NCI-H1417 treated with DMSO at 0.1 percent for 48 hours (cell line): ENCODE results near the gene PDGFB.

Experiments used
- DNase-seq: peaks from one replicate; lab custom pipeline; 2025; lab: John Stamatoyannopoulos, UW

The PDGFB gene

GRCh38 chr22:39254122-39254521, 9.3 kb upstream of the PDGFB start:
- DNase-seq = no peak

- no peak for DNase-seq
Observed at GRCh38 chr22:39253435-39254070, 8.8 kb upstream of the PDGFB start.

- no peak for DNase-seq
Observed at GRCh38 chr22:39252461-39253434, 8.0 kb upstream of the PDGFB start.

GRCh38 chr22:39251762-39252460, 7.1 kb upstream of the PDGFB start:
- no peak for DNase-seq

- no peak for DNase-seq
Observed at GRCh38 chr22:39250838-39251237, 6.1 kb upstream of the PDGFB start.

- no peak for DNase-seq
Observed at GRCh38 chr22:39250131-39250530, 5.3 kb upstream of the PDGFB start.

DNA sequence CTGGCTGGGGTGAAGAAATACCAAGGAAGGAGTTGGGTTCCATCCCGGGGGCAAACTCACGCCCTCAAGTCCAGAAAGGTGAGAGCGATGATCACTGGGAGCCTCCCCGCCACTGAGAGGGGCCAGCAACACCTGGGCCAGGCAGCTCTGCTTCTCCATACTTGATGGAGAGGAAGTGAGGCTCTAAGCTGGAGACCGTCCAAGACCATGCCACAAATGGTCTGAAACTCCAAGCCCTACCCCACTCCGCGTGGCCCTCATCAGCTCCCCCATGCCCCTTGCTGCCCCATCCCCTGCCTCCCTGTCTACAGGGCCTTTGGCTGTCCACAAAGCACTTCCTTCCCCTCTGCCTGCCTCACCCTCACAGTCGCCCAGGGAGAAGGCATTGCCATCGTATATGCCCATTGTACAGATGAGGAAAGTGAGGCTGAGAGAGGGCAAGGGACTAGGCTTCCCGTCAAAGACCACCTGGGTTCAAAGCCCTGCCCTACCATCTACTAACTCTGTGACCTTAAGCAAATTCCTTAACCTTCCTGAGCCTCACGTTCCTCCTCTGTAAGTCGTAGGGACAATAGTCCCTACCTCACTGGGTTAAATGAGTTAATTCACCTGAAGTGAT, 4.4 kb upstream of the PDGFB start:
- DNase-seq = no peak

DNA sequence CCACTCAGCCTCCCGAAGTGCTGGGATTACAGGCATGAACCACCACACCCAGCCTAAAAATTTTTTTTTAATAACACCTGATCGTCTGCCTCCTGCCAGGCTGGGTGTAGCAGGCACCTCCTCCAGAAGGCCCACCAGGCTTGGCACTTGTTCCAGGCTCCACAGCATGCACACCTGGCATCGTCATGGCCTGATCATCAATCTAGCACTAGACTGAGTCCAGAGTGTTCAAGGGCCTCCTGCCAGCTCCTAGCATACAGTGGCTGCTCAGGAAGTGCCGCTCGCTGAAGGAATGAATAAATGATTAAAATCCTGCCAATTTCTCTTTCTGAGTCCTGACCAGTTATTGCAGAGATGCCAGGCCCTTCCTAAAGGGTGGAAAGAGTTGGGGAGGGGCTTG, 3.5 kb upstream of the PDGFB start:
- no peak for DNase-seq

DNA sequence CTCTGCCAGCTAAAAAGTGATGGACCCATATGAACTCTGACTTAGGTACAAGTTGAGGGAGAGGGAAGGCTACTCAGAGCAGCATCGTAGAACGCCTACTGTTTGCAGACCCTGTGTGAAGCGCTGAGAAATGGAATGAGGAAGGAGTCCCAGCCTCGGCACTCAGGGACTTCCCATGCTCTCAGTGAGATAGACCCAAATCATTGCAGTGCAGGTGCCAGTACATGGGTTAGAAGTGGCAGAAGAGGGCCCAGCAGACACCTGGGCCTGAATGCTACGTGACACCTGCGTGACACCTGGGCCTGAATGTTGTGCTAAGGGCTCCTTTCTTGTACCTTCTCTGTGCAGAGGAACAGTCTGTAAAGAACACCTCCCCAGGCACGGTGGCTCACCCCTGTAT, 2.6 kb upstream of the PDGFB start:
- no peak for DNase-seq

GRCh38 chr22:39246690-39247332, 2.0 kb upstream of the PDGFB start:
- no peak for DNase-seq

DNA sequence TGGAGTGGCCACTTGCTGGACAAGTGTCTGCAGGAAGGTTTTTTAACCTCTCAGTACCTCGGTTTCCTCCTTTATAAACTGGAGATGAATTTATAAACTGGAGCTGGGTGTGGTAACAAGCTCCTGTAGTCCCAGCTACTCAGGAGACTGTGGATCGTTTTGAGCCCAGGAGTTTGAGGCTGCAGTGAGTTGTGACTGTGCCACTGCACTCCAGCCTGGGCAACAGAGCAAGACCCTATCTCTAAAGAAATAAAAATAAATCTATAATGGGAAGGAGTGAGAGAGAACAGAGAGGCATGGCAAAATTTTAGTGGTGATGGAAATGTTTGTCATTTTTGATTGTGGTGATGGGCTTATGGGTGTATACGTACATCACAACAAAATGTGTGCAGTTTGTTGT, 1.4 kb upstream of the PDGFB start:
- DNase-seq = no peak

- DNase-seq = no peak
Observed at GRCh38 chr22:39245130-39246039, 603 bp upstream of the PDGFB start.

DNA sequence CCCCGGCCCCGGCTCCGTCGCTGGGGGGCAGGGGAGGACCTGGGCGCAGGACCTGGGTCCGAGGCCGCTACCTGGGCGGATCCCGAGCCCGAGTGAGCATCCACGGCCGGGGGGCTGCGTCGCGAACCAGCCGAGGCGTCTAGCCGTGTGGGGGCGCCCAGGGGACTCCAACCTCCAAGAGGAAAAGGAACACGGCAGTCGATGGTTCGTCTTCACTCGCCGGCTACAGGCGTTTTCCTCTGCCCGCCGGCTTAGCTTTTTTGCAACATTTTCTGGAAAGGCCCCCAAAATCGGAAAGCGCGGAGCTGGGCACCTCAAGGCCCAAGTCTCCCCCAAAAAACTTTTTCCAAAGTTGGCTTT, 666 bp downstream of the PDGFB start:
- DNase-seq = no peak

DNA sequence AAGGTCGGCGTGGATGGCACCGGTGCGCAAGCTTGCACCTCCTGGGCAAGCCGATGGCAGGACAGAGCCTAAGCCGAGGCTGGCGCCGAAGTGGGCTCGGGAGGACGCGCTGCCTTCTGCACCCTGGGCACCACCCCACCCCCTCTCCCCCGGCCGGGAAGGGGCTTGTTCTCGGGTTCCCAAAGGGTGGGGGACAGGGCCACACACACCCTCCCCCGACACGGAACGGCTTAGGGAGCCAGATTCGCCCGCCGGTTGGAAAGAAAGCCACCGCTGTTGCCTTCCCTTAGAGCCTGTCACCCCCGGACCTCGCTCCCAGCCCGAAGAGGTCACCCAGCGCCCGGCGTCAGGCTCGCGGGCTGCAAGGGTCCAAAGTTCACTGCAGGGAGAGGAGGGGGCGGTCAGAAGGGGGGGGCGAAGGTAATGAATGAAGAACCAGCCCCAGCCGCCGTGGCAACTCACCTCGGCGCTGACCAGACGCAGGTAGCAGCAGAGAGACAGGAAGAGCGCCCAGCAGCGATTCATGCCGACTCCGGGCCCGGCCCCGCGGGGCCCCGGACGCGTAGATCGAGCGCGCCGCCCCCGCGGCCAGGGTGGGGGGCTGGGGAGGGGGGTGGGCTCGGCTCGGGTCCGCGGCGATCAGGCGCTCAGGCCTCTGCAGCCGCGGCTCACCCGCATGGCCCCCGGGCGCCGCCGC, 1.2 kb downstream of the PDGFB start:
- DNase-seq = no peak

GRCh38 chr22:39242595-39243438, 2.0 kb downstream of the PDGFB start:
- DNase-seq = no peak

DNA sequence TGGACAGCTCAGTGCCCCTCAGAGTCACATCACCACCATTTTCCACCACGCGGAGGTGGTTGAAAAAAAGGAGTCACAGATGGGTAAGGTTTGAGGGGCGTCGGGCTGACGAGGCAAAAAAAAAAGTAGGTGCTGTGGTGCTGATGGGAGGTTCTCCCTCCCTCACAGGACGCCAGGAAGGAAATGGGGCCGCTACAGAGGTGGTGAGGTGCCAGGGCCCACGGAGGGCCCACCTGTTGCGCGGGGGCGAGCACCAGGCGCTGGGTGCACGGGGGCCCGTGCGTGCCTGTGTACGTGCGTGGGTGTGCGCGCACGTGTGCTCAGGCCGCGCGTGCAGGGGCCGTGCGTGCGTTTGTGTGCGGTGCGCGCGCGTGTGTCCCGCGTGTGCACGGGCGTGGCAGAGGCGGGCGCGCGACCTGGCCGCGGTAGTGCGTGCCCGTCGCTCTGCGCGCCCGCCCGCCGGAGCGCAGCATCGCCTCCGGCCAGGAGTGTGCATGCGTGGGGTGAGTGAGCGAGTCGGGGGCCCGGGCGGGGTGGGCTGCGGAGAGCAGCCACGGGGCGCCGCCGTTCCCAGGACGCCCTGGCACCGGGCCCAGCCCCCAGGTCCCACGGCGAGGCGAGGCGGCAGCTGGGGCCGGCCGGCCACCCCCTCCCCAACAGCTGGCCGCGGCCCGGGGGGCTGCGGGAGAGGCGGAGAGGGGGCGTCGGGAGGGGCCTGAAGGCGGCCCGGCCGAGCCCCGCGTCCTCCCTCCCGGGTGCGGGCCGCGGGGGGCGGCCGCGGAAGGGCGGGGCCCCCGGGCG, 2.8 kb downstream of the PDGFB start:
- no peak for DNase-seq

DNA sequence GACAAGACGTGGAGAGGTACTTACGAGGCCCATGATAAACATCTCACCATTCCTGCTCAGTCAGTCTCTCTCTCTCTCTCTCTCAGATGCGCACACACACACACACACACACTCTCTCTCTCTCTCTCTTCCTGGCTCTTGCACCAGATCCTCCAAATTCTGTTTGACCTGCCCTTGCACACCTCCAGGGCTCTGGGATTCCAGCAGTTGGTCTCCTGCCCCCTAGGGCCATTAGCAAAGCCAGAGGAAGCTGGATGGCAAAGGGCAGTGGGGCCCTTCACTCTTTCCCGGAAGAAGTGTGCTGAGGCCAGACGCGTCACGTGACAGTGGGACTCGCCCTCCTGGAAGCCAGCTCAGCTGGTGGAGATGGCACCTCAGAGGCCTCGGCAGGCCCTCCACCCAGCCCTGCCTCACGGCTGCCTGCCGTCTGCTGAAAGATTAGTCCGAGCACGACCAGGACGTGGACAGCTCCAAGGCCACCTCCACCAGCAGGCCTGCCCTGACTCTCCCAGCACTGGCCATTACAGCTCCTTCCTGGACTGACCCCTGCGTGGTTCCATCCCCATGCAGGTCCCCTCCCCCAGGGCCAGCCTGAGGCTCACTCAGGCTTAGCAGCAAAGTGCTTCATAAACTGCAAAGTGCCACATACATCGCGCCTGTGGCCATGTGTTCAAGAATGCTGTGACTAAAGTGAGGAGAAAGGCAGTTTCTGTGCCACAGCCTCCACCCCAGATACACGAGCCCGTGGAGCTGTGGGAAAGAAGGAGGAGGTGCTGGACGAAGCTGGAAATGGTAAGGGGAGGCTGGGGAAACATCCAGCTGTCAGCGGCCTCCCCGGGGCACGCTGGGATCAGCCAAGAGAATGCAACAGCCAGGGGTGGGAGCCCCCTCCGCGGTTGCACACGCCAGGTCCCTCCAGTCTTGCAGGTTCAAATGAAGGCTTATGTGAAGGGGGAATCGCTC, 3.7 kb downstream of the PDGFB start:
- DNase-seq = no peak
